Measurements from ENCODE around the gene ZNF839. TPM values are rescaled to one million over a fixed set of nuclear protein-coding genes. Genes with fewer than 3 reads are reported as not detected.

ZNF839 gene
- total RNA-seq, 1 experiment from 2014 or later, result 23.0 TPM

DNA sequence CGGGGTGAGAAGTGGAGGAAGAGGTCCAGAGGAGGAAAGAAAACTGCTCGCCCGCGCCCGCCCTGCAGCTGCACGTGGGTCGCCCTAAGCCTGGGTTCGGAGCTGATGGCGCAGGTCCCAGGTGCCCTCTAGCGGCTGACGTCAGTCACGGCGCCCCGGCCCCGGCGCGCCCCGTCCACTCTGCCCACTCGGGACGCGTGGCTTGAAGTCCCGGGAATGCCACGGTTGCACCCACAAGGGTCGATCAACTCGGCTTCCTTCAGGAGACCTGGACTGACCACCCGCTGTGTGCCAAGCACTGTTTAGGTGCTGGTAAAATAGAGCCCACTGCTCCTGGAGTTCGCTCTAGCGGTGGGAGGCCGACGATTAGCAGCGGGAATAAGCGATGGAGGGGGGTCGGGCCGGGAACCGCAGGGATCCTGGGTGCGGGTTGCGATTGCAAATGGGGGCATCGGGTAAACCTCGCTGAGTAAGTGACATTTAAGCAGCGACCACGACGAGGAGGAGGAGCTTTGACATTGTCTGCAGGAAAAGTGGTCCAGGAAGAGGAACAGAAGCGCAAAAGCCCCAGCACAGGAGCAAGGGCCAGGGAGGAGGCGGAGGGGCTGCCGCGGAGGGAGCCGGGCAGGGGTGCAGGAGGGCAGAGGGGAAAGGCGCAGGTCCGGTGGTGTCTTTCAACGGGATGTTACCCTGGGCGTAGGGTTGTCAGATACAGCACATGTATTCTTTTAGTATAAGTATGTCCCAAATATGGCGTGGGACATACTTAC is 5.1 kb upstream of the ZNF839 start:
- Mint-ChIP-seq H3K4me1 (ENCODE audit: insufficient read depth, unreplicated experiment) (peaks cover 16% of the 10 kb centered on the region), H3K27me3 (ENCODE audit: insufficient read depth, unreplicated experiment) (no peaks in the 10 kb centered on the region), H3K9me3 (ENCODE audit: unreplicated experiment) (no peaks in the 10 kb centered on the region), H3K4me3 (ENCODE audit: unreplicated experiment) (peak overlapping the region; percentile 73), H3K36me3 (ENCODE audit: insufficient read depth, unreplicated experiment) (peaks cover 14% of the 10 kb centered on the region), H3K27ac (ENCODE audit: low read depth, unreplicated experiment) (peak overlapping the region; percentile 40)
- intact Hi-C loops (cut with micrococcal nuclease), result loop anchor here (1.0 to 10.0 kb wide), 3 partner anchors 79 to 540 kb away; partner anchors contain the start of gene DYNC1H1
- BruUV-seq (replicated peaks), result no TSS peak
- peak; percentile 81 for DNase-seq (ENCODE audit: unreplicated experiment)
- TF ChIP-seq, protein P1, sequence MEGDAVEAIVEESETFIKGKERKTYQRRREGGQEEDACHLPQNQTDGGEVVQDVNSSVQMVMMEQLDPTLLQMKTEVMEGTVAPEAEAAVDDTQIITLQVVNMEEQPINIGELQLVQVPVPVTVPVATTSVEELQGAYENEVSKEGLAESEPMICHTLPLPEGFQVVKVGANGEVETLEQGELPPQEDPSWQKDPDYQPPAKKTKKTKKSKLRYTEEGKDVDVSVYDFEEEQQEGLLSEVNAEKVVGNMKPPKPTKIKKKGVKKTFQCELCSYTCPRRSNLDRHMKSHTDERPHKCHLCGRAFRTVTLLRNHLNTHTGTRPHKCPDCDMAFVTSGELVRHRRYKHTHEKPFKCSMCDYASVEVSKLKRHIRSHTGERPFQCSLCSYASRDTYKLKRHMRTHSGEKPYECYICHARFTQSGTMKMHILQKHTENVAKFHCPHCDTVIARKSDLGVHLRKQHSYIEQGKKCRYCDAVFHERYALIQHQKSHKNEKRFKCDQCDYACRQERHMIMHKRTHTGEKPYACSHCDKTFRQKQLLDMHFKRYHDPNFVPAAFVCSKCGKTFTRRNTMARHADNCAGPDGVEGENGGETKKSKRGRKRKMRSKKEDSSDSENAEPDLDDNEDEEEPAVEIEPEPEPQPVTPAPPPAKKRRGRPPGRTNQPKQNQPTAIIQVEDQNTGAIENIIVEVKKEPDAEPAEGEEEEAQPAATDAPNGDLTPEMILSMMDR (IDR thresholded peaks at IDR 0.05; ENCODE audit: unreplicated experiment), result peak; percentile 98
- POLR2A ChIA-PET, result interaction anchor here (0.7 to 4.7 kb wide), 8 partner anchors 10 to 176 kb away, joined by 3 to 29 read pairs (median 6); partner anchors contain the start of genes MOK and WDR20
- CTCF ChIA-PET, result interaction anchor here (0.5 to 2.5 kb wide), 25 partner anchors 8 to 1983 kb away, joined by 3 to 20 read pairs (median 4); partner anchors contain the start of gene MOK

DNA sequence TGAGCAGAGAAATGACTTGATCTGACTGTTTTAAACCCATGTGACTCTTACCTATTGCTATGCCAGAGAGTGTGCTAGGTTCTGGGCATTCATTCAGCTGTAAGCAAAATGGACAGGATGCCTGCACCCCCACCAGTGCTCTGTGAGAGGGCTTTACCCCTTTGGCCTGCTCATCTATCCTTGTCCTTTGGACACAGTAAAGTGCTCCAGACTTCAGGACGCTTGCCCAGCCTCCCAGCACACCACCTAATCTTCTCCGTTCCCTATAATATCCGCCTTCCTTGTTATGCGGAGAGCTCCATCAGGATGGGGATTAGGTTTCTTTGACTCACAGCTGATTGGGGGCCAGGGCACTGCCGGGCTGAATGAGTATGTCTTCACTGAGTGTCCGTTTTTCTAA is 4.4 kb upstream of the ZNF839 start:
- ChIA-PET POLR2A (interaction anchor here (1.4 to 4.7 kb wide), 4 partner anchors 11 to 176 kb away, joined by 5 to 29 read pairs (median 6); partner anchors contain the start of gene MOK), CTCF (interaction anchor here (0.6 to 2.5 kb wide), 13 partner anchors 9 to 353 kb away, joined by 3 to 20 read pairs (median 3); no protein-coding TSS in a partner anchor)
- Mint-ChIP-seq H3K27ac (ENCODE audit: low read depth, unreplicated experiment) (no peak overlapping the region), H3K9me3 (ENCODE audit: unreplicated experiment) (no peaks in the 10 kb centered on the region), H3K4me1 (ENCODE audit: insufficient read depth, unreplicated experiment) (peaks cover 16% of the 10 kb centered on the region), H3K4me3 (ENCODE audit: unreplicated experiment) (peak overlapping the region; percentile 73), H3K36me3 (ENCODE audit: insufficient read depth, unreplicated experiment) (peaks cover 14% of the 10 kb centered on the region), H3K27me3 (ENCODE audit: insufficient read depth, unreplicated experiment) (no peaks in the 10 kb centered on the region)
- DNase-seq (ENCODE audit: unreplicated experiment), result no peak
- BruUV-seq (replicated peaks), result no TSS peak
- TF ChIP-seq, protein P1 (IDR thresholded peaks at IDR 0.05; ENCODE audit: unreplicated experiment), result no peak
- intact Hi-C loops (cut with micrococcal nuclease), result loop anchor here (5.0 to 10.0 kb wide), 2 partner anchors 353 to 540 kb away; partner anchors contain the start of gene DYNC1H1

DNA sequence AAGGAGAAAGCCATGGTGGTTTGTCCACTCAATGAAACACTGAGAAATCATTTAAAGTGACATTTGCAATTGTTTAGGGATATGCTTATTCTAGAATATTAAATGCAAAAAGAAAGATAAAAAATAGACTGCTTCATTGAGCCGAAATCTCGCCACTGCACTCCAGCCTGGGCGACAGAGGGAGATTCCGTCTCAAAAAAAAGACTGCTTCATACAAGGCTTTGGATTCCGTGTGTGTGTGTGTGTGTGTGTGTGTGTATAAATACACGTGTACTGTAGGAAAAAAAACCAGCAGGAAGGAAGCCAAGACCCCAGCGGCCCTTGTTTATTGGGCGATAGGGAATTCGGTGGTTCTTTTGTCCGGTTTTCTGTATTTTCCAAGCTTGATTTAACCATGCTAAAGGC is 3.2 kb upstream of the ZNF839 start:
- intact Hi-C loops (cut with micrococcal nuclease), result loop anchor here (1.0 to 10.0 kb wide), 5 partner anchors 192 to 542 kb away; partner anchors contain the start of genes ANKRD9, DYNC1H1 and HSP90AA1
- CTCF ChIA-PET, result interaction anchor here (0.6 to 2.7 kb wide), 15 partner anchors 8 to 1668 kb away, joined by 3 to 10 read pairs (median 3); no protein-coding TSS in a partner anchor
- Mint-ChIP-seq H3K27me3 (ENCODE audit: insufficient read depth, unreplicated experiment) (no peaks in the 10 kb centered on the region), H3K27ac (ENCODE audit: low read depth, unreplicated experiment) (no peak overlapping the region), H3K36me3 (ENCODE audit: insufficient read depth, unreplicated experiment) (peaks cover 14% of the 10 kb centered on the region), H3K4me1 (ENCODE audit: insufficient read depth, unreplicated experiment) (peaks cover 16% of the 10 kb centered on the region), H3K4me3 (ENCODE audit: unreplicated experiment) (peak overlapping the region; percentile 93), H3K9me3 (ENCODE audit: unreplicated experiment) (no peaks in the 10 kb centered on the region)
- no TSS peak for BruUV-seq (replicated peaks)
- TF ChIP-seq, protein P1 (IDR thresholded peaks at IDR 0.05; ENCODE audit: unreplicated experiment), result no peak
- DNase-seq (ENCODE audit: unreplicated experiment), result peak; percentile 42
- POLR2A ChIA-PET, result interaction anchor here (0.6 to 4.7 kb wide), 13 partner anchors 12 to 368 kb away, joined by 3 to 29 read pairs (median 4); partner anchors contain the start of genes CINP, DYNC1H1, MOK and TECPR2

Data from MCF 10A (cell line).